Endothelial cell of umbilical vein (primary cell): ENCODE measurements around the gene MYH7.

Source experiments
- FOS ChIP-seq: IDR thresholded peaks from 2 replicates; pipeline ENCODE4 v1.6.1; 2011; ENCODE audit warnings: mild to moderate bottlenecking, low read length, moderate library complexity, borderline replicate concordance; ENCODE audit not compliant: insufficient read depth
- POLR2A ChIP-seq: IDR thresholded peaks from 2 replicates; pipeline ENCODE4 v1.6.1; 2012; ENCODE audit warnings: low read depth, mild to moderate bottlenecking, control low read depth, low read length
- TF ChIP-seq, protein P1 (sequence below), 2 donors: IDR thresholded peaks; 1 replicate in 1 of 2; 2 replicates in 1 of 2; pipeline ENCODE4 v1.5.1; 2011; ENCODE audit warnings: low read length in 2 of 2, mild to moderate bottlenecking in 2 of 2, moderate library complexity in 2 of 2, control low read depth in 1 of 2, inconsistent platforms in 1 of 2, low read depth in 1 of 2; ENCODE audit not compliant: insufficient read depth in 1 of 2; ENCODE audit errors: extremely low read depth in 1 of 2

GRCh38 chr14:23435543-23436326 lies at the start of gene MYH7:
- TF ChIP-seq POLR2A (no peak), FOS (no peak)
- TF ChIP-seq, protein P1, sequence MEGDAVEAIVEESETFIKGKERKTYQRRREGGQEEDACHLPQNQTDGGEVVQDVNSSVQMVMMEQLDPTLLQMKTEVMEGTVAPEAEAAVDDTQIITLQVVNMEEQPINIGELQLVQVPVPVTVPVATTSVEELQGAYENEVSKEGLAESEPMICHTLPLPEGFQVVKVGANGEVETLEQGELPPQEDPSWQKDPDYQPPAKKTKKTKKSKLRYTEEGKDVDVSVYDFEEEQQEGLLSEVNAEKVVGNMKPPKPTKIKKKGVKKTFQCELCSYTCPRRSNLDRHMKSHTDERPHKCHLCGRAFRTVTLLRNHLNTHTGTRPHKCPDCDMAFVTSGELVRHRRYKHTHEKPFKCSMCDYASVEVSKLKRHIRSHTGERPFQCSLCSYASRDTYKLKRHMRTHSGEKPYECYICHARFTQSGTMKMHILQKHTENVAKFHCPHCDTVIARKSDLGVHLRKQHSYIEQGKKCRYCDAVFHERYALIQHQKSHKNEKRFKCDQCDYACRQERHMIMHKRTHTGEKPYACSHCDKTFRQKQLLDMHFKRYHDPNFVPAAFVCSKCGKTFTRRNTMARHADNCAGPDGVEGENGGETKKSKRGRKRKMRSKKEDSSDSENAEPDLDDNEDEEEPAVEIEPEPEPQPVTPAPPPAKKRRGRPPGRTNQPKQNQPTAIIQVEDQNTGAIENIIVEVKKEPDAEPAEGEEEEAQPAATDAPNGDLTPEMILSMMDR (IDR thresholded peaks at IDR 0.05; ENCODE audit: extremely low read depth in 1 of 2, insufficient read depth in 1 of 2, low read depth in 1 of 2, low read length in 2 of 2), result no peak
